ENCODE results near the gene KIRREL3.

The KIRREL3 gene

DNA sequence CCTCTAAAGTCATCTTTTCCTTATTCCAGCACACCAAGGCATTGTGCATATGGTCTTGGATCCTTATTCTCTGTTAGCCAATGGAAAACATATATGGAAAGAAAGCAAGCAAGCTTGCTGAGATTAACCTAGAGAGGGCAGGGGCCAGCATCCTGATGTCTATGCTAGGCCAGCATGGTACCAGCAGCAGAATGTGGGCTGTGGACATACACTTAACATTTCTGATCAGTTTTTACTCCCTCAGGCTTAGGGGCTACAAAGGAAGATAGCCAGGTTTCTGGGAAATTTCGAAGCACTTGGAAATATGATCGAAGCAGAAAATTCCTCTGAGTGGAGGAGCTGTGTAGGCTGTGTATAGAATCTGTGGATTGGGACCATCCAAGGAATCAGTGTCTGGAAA, 578.1 kb downstream of the KIRREL3 start:
- Histone ChIP-seq H3K9ac (ENCODE audit: low read depth in 1 of 2, low read length in 2 of 2) (no peak overlapping the region), H3K36me3 (ENCODE audit: control insufficient read depth in 1 of 2, insufficient read depth in 2 of 2, low read length in 2 of 2) (no peaks in the 10 kb centered on the region), H3K27me3 (ENCODE audit: control insufficient read depth in 1 of 2, insufficient read depth in 2 of 2, low read length in 2 of 2) (peaks cover 0 to 2% of the 10 kb centered on the region in 2 donors), H3K4me1 (ENCODE audit: control insufficient read depth in 1 of 2, insufficient read depth in 2 of 2, low read length in 2 of 2) (peaks cover 5 to 11% of the 10 kb centered on the region in 2 donors), H3K27ac (ENCODE audit: low read depth, low read length) (no peak overlapping the region), H3K9me3 (ENCODE audit: control insufficient read depth in 1 of 2, low read length in 2 of 2) (no peaks in the 10 kb centered on the region), H3K4me3 (ENCODE audit: low read depth in 1 of 2, low read length in 2 of 2) (no peak overlapping the region)

DNA sequence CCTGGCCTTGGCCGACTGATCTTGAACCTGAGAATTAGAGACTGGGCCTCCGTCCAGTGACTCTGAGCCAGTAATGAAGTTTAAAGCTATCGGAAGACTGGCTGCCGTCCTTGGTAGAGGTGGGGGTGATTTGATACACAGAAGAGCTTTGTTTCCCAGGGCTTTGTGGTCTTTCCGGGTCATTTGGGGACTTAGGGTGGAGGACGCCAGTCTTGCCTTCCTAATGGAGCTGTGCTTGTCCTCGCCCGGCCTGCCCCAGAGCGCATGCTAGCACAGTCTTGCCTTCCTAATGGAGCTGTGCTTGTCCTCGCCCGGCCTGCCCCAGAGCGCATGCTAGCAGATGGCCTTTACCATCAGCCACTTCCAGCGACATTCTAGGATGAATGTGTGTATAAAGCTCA, 579.3 kb downstream of the KIRREL3 start:
- Histone ChIP-seq H3K27me3 (ENCODE audit: control insufficient read depth in 1 of 2, insufficient read depth in 2 of 2, low read length in 2 of 2) (peaks cover 5 to 8% of the 10 kb centered on the region in 2 donors), H3K27ac (ENCODE audit: low read depth, low read length) (no peak overlapping the region), H3K4me3 (ENCODE audit: low read depth in 1 of 2, low read length in 2 of 2) (no peak overlapping the region), H3K9me3 (ENCODE audit: control insufficient read depth in 1 of 2, low read length in 2 of 2) (no peaks in the 10 kb centered on the region), H3K36me3 (ENCODE audit: control insufficient read depth in 1 of 2, insufficient read depth in 2 of 2, low read length in 2 of 2) (no peaks in the 10 kb centered on the region), H3K4me1 (ENCODE audit: control insufficient read depth in 1 of 2, insufficient read depth in 2 of 2, low read length in 2 of 2) (peaks cover 13 to 15% of the 10 kb centered on the region in 2 donors), H3K9ac (ENCODE audit: low read depth in 1 of 2, low read length in 2 of 2) (no peak overlapping the region)

DNA sequence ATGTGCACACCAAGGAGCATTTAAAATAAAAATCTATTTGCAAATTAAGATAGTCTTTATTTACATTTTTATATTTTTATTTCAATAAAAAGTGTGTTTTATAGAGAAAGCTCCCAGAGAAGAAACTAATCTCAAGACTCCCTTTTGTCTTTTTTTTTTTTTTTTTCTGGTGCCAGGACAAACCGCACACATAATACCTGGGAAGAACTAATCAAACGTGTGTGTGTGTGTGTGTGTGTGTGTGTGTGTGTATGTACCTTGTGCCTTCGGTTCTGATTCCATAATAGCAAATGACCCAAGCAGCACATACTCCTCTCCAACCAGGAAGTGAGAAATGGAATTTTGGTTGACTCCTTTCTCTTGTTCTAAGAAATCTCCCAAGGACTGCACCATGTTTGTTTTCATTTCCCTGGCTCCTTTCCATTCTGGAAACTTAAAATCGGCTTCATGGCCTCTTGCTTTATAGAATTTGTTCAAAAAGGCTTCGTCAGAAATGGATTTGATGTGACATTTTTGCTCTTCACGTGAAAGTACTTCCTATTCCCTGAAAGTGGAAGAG, 579.8 kb downstream of the KIRREL3 start:
- Histone ChIP-seq H3K4me3 (ENCODE audit: low read depth in 1 of 2, low read length in 2 of 2) (no peak overlapping the region), H3K36me3 (ENCODE audit: control insufficient read depth in 1 of 2, insufficient read depth in 2 of 2, low read length in 2 of 2) (no peaks in the 10 kb centered on the region), H3K4me1 (ENCODE audit: control insufficient read depth in 1 of 2, insufficient read depth in 2 of 2, low read length in 2 of 2) (peaks cover 18 to 20% of the 10 kb centered on the region in 2 donors), H3K9me3 (ENCODE audit: control insufficient read depth in 1 of 2, low read length in 2 of 2) (no peaks in the 10 kb centered on the region), H3K9ac (ENCODE audit: low read depth in 1 of 2, low read length in 2 of 2) (no peak overlapping the region), H3K27ac (ENCODE audit: low read depth, low read length) (no peak overlapping the region), H3K27me3 (ENCODE audit: control insufficient read depth in 1 of 2, insufficient read depth in 2 of 2, low read length in 2 of 2) (peaks cover 5 to 8% of the 10 kb centered on the region in 2 donors)

DNA sequence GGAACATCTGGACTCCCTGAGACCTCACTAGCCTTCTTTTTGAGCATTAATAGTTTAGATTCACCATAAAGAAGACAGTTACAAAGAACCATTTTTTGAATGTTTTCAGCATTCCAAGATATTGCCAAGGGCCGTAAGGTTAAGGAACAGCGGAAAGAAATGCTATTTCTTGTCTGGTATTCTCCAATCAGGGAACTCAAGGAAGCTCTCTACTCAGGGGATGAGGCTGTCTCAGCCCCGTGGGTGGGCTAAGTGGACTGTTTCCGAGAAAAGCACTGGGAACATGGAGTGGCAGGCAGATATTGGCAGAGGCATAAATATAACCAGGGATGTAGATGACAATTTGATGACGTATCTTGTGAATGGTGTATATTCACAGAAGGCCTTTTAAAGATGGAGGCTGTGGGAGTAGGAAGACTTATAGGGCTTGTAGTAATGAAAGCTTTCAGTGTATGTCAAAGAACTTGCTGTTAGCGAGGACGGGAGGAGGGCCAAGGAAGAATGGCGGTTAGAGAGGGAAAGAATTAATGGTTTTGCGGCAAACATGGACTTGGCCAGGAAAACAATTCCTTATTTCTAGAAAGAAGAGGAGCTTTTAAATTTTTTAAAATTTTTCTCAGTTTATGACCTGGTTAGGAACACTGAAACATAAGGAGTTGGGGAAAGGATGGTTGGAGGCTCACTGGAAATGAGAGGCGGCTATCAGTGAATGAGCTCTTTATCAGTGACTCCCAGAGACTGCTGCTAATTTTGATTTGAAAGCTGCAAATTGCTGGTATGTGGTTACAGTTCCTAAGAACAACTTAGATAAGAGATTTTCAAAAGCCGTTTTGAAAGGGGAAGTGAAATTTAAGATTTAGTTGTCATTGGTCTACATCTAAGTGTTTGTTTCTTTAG, 580.5 kb downstream of the KIRREL3 start:
- Histone ChIP-seq H3K9ac (ENCODE audit: low read depth in 1 of 2, low read length in 2 of 2) (no peak overlapping the region), H3K27ac (ENCODE audit: low read depth, low read length) (no peak overlapping the region), H3K4me3 (ENCODE audit: low read depth in 1 of 2, low read length in 2 of 2) (no peak overlapping the region), H3K4me1 (ENCODE audit: control insufficient read depth in 1 of 2, insufficient read depth in 2 of 2, low read length in 2 of 2) (peaks cover 19 to 20% of the 10 kb centered on the region in 2 donors), H3K9me3 (ENCODE audit: control insufficient read depth in 1 of 2, low read length in 2 of 2) (no peaks in the 10 kb centered on the region), H3K36me3 (ENCODE audit: control insufficient read depth in 1 of 2, insufficient read depth in 2 of 2, low read length in 2 of 2) (no peaks in the 10 kb centered on the region), H3K27me3 (ENCODE audit: control insufficient read depth in 1 of 2, insufficient read depth in 2 of 2, low read length in 2 of 2) (peaks cover 5 to 7% of the 10 kb centered on the region in 2 donors)

DNA sequence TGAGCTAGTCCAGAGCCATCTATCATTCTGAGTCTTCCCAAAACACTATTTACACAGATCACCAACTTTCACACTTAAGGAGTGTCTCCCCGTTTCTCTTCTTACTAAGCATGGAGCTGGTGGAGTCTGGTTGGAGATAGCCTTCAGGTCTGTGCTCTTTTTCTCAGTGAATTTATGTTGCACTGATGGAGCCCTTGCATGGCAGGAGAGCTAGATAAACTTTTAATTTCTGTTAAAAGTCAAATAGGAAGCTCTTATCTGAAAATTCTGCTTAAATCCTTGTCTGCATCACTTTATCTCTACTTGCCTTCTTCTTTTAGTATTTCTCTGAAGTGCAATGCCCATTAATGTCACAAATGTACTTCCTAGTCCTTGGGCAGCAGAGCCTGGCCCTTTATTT, 581.7 kb downstream of the KIRREL3 start:
- no peak overlapping the region for H3K27ac ChIP-seq (ENCODE audit: low read depth, low read length)
- H3K27me3 ChIP-seq (ENCODE audit: control insufficient read depth in 1 of 2, insufficient read depth in 2 of 2, low read length in 2 of 2): peaks cover 5 to 6% of the 10 kb centered on the region in 2 donors
- no peaks in the 10 kb centered on the region for H3K9me3 ChIP-seq (ENCODE audit: control insufficient read depth in 1 of 2, low read length in 2 of 2)
- no peak overlapping the region for H3K4me3 ChIP-seq (ENCODE audit: low read depth in 1 of 2, low read length in 2 of 2)
- peaks cover 19 to 26% of the 10 kb centered on the region in 2 donors for H3K4me1 ChIP-seq (ENCODE audit: control insufficient read depth in 1 of 2, insufficient read depth in 2 of 2, low read length in 2 of 2)
- H3K9ac ChIP-seq (ENCODE audit: low read depth in 1 of 2, low read length in 2 of 2): no peak overlapping the region
- no peaks in the 10 kb centered on the region for H3K36me3 ChIP-seq (ENCODE audit: control insufficient read depth in 1 of 2, insufficient read depth in 2 of 2, low read length in 2 of 2)

DNA sequence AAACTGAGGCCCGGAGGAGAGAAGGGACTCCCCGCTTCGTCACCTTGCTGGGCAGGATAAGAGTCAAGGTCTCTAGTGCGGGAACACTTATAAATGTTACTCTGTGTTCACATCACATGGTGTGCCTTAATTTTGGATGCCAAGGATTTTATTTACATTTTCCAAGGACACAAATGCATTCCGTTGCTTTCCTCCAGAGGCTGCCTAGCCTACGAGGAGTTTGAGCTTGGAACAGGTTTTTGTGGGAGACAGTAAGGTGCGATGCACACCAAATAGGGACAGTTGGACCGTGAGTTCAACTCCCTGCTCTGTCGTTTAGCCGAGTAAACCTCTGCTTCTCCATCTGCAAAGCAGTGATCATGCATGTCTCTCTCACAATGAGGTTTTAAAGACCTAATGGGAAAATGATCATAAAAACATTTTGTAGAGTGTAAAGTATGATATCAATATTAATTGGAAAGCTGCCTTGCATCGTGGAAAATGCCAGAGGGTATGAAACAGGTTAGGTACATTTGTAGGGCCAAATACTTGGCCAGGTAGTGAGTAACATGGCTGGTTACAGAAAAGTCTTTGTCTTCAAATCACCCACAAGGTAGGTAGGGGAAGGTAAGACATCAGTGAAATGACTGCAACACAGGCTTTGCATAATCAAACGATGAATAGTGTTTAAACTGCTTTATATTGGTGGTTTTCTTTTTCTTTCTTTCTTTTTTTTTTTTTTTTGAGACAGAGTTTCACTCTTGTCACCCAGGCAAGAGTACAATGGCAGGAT, 583.3 kb downstream of the KIRREL3 start:
- H3K27ac ChIP-seq (ENCODE audit: low read depth, low read length): peak overlapping the region; percentile 44
- peak overlapping the region; percentile 55 to 58 for H3K4me3 ChIP-seq (ENCODE audit: low read depth in 1 of 2, low read length in 2 of 2)
- no peaks in the 10 kb centered on the region for H3K36me3 ChIP-seq (ENCODE audit: control insufficient read depth in 1 of 2, insufficient read depth in 2 of 2, low read length in 2 of 2)
- H3K9ac ChIP-seq (ENCODE audit: low read depth in 1 of 2, low read length in 2 of 2): no peak overlapping the region
- H3K27me3 ChIP-seq (ENCODE audit: control insufficient read depth in 1 of 2, insufficient read depth in 2 of 2, low read length in 2 of 2): peaks cover 5 to 6% of the 10 kb centered on the region in 2 donors
- H3K9me3 ChIP-seq (ENCODE audit: control insufficient read depth in 1 of 2, low read length in 2 of 2): no peaks in the 10 kb centered on the region
- H3K4me1 ChIP-seq (ENCODE audit: control insufficient read depth in 1 of 2, insufficient read depth in 2 of 2, low read length in 2 of 2): peaks cover 19 to 26% of the 10 kb centered on the region in 2 donors

DNA sequence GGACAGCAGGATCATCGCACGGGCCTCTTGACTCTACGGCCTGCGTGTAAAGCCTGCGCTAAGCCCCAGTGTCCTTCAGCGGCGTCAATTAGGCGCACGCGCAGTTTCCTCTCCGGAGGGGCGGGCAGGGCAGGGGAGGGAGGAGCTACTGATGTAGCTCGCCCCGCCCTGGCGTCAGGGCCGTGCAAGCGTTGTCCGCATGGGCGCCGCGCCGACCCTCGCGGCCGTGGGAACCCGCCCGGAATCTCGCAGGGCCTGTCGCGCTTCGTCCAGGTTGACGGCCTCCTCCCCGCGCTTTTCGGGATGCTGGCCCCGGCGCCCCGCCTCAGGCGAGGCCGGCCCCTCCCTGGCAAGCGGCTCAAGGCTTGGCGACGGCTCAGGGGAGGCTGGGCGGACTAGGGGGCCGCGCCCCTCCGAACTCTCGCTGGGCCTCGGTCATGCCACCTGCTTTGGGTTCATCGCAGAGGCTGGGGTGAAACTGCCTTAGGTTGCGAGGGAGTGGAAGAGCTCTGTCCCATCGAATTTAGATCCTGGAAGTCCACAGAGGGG, 584.0 kb downstream of the KIRREL3 start:
- Histone ChIP-seq H3K9ac (ENCODE audit: low read depth in 1 of 2, low read length in 2 of 2) (peak overlapping the region; percentile 36 to 38), H3K27ac (ENCODE audit: low read depth, low read length) (peak overlapping the region; percentile 44), H3K36me3 (ENCODE audit: control insufficient read depth in 1 of 2, insufficient read depth in 2 of 2, low read length in 2 of 2) (no peaks in the 10 kb centered on the region), H3K4me1 (ENCODE audit: control insufficient read depth in 1 of 2, insufficient read depth in 2 of 2, low read length in 2 of 2) (peaks cover 16 to 26% of the 10 kb centered on the region in 2 donors), H3K4me3 (ENCODE audit: low read depth in 1 of 2, low read length in 2 of 2) (peak overlapping the region; percentile 55 to 58), H3K27me3 (ENCODE audit: control insufficient read depth in 1 of 2, insufficient read depth in 2 of 2, low read length in 2 of 2) (peaks cover 5 to 6% of the 10 kb centered on the region in 2 donors), H3K9me3 (ENCODE audit: control insufficient read depth in 1 of 2, low read length in 2 of 2) (no peaks in the 10 kb centered on the region)

DNA sequence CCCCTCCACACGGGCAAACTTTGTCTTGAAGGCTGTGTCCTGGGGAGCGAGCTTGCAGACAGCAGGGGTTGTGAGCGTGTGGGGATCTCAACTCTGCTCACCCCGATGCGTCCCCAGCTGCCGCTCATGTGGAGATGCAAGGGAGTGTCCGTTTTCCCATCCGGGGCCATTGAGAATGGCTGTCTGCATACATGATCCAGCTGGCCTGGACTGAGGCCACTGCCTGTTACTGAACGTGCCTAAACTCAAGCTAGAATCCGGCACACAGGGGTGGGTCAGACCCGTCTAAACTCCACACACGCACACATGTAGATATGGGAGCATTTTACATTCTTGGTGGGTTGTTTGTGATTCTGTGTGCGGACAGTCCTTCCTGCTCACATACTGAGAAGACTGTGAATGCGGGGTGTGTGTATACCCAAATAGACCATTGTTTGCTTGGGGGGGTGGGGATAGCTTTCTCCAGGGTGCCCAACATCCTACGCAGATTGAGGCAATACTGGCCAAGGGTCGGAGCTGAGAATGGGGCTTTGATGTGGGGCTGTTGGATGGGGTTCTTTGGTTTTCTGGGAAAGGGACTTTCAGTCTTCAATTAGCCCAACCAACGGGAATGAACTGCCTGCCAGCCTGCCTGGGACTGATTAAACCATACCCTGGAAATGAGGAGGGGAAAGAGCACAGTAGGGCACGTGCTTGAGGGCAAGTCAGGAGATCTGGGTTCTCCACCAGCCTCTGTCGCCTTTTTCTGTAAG, 584.7 kb downstream of the KIRREL3 start:
- Histone ChIP-seq H3K9me3 (ENCODE audit: control insufficient read depth in 1 of 2, low read length in 2 of 2) (no peaks in the 10 kb centered on the region), H3K36me3 (ENCODE audit: control insufficient read depth in 1 of 2, insufficient read depth in 2 of 2, low read length in 2 of 2) (no peaks in the 10 kb centered on the region), H3K4me3 (ENCODE audit: low read depth in 1 of 2, low read length in 2 of 2) (peak overlapping the region; percentile 55 to 58), H3K9ac (ENCODE audit: low read depth in 1 of 2, low read length in 2 of 2) (peak overlapping the region; percentile 36 to 38), H3K27me3 (ENCODE audit: control insufficient read depth in 1 of 2, insufficient read depth in 2 of 2, low read length in 2 of 2) (peaks cover 5 to 6% of the 10 kb centered on the region in 2 donors), H3K27ac (ENCODE audit: low read depth, low read length) (peak overlapping the region; percentile 45), H3K4me1 (ENCODE audit: control insufficient read depth in 1 of 2, insufficient read depth in 2 of 2, low read length in 2 of 2) (peaks cover 9 to 26% of the 10 kb centered on the region in 2 donors)

DNA sequence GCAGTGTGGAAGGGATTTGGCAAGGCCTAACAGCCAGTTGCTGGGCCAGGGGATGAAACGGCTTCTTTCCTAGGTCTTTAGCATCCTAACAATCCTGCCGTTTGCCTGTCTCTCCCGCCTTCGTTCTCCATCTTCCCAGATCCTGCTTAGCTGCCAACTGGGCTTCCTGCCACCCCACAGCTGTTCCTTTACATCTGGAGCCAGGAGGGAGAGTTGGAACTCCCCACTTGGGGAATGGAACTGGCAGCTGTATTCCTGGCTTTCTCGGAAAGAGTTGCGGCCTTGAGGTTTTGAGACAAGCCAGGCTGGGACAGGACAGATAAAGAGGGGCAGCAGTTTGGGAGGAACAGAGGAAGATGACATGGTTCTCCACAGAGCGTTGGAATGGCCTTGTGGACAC, 585.4 kb downstream of the KIRREL3 start:
- Histone ChIP-seq H3K27me3 (ENCODE audit: control insufficient read depth in 1 of 2, insufficient read depth in 2 of 2, low read length in 2 of 2) (peaks cover 5 to 6% of the 10 kb centered on the region in 2 donors), H3K27ac (ENCODE audit: low read depth, low read length) (peak overlapping the region; percentile 45), H3K4me3 (ENCODE audit: low read depth in 1 of 2, low read length in 2 of 2) (no peak overlapping the region), H3K9me3 (ENCODE audit: control insufficient read depth in 1 of 2, low read length in 2 of 2) (no peaks in the 10 kb centered on the region), H3K9ac (ENCODE audit: low read depth in 1 of 2, low read length in 2 of 2) (no peak overlapping the region), H3K36me3 (ENCODE audit: control insufficient read depth in 1 of 2, insufficient read depth in 2 of 2, low read length in 2 of 2) (no peaks in the 10 kb centered on the region), H3K4me1 (ENCODE audit: control insufficient read depth in 1 of 2, insufficient read depth in 2 of 2, low read length in 2 of 2) (peaks cover 8 to 26% of the 10 kb centered on the region in 2 donors)
